Anterior cingulate cortex (tissue), 58 donors: ENCODE measurements around the gene PALLD.
A peak's percentile ranks its signal among the peaks of the same experiment; 100 is the strongest.
"Not testable (repeated sequence)": the region's sequence is repeated elsewhere in the genome, so short reads cannot be mapped to it uniquely, and the experiment has no call there.

Experiments used
- DNase-seq, 58 donors: peaks; one replicate each; lab custom pipeline; 2025; lab: John Stamatoyannopoulos, UW

The PALLD gene

GRCh38 chr4:168907119-168907698 lies 410.4 kb downstream of the PALLD start:
- no peak for DNase-seq

DNA sequence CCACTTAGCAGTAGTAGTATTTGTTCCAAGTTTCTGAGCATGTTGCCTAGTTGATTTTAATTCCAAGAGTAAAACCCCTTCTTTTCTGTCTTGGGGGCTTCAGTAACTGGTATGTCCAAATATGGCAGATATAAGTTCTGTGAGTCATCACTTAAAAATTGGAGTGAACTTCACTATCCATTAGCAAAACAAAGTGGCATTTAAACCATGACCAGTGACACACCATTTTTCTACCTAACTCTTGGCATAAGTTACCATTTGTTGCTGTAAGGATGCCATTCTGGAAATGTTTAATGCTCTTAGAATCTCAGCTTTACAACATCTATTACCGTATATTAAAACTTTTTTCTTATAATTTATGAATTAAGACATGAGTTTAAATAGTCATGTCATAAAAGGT lies 411.2 kb downstream of the PALLD start:
- no peak for DNase-seq

- no peak for DNase-seq
Observed at GRCh38 chr4:168908851-168909273, 412.0 kb downstream of the PALLD start.

- DNase-seq, result no peak
Observed at GRCh38 chr4:168914095-168914494, 417.2 kb downstream of the PALLD start.

- peak in 1 of 58 donors; percentile 10 for DNase-seq
Observed at GRCh38 chr4:168917138-168917779, 420.4 kb downstream of the PALLD start.

DNA sequence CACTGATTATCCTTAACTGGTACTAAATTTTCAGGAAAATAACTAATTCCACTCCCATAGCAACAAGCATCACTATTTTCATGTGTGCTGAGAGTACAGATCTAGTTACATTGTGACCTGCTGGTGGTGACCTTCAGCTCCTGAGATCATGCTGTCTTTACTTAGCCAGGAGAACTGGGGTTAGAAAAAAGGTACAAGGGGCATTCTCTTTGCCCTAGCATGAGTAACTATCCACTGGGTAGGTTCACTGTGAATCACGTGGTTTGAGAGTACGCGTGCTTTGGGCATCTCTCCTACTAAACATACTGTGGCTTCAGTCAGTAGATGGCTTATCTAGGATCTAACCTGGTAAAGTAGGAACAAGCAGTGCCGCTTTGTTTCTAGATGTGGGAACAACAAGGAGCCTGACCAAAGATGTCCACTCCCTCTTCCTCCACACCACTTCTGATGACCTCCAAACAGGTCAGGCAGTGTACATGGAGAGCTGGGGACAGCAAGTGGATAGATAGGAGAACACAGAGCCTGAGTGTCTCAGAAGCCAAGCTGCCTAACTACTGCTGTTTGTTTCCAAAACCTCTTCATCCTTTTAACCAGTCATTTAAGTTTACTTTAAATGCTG lies 423.0 kb downstream of the PALLD start:
- no peak for DNase-seq

DNA sequence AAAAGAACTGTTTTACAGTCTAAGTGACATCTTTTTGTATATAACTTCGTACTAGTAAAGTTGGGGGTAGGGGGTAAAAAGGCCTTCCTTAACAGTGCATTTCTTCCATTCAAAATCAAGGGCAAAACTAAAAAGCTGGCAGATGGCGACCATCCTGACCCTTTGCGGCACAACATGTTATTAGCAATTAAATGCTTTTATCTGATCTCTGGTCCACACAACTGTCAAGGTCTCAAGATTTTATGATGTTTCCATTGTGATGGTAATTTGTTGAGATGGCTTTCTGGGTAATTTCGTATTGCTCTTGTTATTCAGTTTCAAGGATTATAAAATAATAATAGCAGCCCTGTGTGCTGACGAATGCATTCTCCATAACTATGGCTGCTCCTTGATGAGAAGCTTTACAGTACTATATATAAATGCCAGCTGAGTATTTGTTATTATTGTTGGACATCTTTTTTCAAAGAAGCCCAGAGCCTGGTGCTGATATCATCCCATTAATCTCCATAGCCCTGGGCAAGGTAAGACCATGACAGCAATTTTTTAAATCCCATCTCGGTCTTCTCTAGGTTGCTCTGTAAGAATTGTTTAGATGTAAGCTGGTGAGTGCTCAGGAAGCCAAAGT lies 423.7 kb downstream of the PALLD start:
- no peak for DNase-seq

GRCh38 chr4:168923526-168924194 lies 426.8 kb downstream of the PALLD start:
- peak in 45 of 58 donors; percentile 4 to 78 (median 37) for DNase-seq

- DNase-seq, result no peak
Observed at GRCh38 chr4:168924667-168925066, 427.8 kb downstream of the PALLD start.

DNA sequence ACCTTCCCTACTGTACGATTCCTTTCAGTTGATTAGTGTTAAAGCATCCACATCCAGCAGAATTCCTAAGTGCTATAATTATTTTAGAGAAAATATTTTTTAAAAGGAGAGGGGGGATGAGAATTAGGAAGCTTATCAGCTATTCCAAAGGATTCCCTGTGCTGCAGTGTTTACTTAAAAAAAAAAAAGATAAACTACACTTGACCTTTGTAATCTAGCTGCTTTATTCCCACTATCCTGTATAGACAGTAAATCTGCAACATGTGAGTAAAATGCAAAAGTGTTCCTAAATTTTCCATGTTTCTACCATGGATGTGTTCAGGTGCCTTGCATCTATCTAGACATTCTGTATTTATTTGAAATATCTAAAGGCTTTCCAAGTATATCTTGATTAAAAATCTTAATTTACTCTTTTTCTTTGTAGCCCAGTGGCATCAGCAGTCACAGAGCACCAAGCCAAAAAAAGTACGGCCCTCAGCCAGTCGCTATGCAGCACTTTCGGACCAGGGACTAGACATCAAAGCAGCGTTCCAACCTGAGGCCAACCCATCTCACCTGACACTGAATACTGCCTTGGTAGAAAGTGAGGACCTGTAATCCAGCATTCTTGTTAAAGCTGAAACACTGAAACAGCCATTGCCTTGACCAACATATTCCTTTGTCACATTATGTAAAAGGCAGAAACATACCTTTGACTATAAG lies 429.1 kb downstream of the PALLD start:
- DNase-seq, result no peak

DNA sequence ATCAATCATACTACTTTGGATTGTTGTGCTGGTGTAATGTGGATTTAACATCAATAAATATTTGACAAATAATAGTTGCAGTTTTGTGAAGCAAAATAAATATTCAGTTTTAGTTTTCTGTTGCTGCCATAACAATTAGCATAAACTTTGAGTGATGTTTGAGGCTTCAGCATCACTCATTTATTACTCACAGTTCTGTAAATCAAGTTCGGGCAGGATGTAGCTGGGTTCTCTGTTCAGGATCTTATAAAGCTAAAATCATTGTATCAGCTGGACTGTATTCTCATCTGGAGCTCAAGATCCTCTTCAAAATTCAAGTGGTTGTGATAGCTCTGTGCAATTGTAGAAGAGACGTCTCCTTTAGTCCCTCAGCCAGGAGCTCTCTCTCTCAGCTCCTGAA lies 431.5 kb downstream of the PALLD start:
- no peak for DNase-seq

DNA sequence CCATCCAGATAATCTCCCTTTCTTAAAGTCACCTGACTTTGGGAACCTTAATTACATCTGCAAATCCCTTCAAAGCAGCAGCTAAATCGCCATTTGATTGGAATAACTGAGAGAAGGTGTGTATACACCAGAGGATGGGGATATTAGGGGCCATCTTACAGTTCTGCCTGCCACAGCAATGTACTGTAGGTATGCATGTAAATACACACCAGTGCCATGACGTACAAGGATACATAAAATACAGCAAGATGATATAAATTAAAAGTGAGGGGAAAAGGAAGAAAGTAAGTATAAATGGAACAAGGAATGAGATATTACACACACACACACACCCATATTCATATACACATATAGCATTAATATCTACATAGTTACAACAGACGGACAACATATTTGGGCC lies 432.0 kb downstream of the PALLD start:
- DNase-seq, result no peak

GRCh38 chr4:168930413-168931196 lies 433.8 kb downstream of the PALLD start:
- no peak for DNase-seq

GRCh38 chr4:168931215-168931650 lies 434.4 kb downstream of the PALLD start:
- DNase-seq, result no peak

DNA sequence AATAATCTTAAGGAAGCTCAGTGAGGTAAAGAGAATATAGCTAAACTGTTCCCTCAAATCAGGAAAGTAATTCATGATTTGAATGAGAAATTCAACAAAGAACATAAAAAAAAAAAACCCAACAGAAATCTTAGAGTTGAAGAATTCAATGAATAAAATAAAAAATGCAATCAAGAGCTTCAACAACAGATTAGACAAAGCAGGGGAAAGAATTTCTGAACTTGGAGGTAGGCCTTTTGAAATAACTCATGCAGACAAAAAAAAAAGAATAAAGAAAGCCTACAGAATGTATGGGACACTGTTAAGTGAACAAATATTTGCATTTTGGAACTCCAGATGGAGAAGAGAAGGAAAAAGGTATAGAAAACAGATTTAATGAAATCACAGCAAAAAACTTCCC lies 435.3 kb downstream of the PALLD start:
- no peak for DNase-seq

- DNase-seq, result no peak
Observed at GRCh38 chr4:168933423-168933822, 436.6 kb downstream of the PALLD start.

DNA sequence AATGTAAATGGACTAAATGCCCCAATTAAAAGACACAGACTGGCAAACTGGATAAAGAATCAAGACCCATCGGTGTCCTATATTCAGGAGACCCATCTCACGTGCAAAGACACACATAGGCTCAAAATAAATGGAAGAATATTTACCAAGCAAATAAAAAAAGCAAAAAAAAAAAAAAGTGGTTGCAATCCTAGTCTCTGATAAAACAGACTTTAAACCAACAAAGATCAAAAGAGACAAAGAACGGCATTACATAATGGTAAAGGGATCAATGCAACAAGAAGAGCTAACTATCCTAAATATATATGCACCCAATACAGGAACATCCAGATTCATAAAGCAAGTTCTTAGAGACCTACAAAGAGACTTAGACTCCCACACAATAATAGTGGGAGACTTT lies 440.6 kb downstream of the PALLD start:
- not testable (repeated sequence) for DNase-seq

DNA sequence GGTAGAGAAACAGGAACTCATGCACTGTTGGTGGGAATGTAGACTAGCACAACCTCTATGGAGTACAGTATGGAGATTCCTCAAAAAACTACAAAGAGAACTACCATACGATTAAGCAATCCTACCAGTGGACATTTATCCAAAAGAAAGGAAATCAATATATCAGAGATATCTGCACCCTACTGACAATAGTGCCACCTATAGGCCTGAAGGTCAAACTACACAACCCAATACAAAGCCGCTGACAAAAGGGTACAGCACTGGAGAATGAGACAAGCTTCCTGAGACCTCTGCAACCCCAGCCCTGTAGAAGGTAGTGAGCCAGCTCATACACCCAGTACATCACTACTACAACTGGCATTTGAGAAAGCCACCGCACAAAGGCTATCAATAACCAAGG lies 446.1 kb downstream of the PALLD start:
- no peak for DNase-seq

DNA sequence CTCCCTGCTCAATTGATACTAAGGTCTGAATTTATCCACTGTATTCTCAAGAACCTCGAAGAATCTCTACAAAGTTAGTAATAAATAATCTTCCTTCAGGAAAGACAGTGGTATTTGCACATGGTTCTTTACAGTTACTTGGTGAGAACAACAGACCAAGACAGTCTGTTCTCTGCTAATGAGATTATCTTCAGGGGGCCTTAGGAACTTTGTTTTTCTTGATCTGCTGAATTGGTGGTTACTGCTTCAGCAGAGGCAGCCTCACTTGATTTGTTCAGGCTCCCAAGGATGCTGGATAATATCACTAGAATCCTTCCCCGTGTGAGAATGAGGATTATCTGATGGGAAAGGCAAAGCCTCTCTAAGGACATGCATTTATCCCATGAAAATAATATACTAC lies 448.4 kb downstream of the PALLD start:
- DNase-seq, result no peak

DNA sequence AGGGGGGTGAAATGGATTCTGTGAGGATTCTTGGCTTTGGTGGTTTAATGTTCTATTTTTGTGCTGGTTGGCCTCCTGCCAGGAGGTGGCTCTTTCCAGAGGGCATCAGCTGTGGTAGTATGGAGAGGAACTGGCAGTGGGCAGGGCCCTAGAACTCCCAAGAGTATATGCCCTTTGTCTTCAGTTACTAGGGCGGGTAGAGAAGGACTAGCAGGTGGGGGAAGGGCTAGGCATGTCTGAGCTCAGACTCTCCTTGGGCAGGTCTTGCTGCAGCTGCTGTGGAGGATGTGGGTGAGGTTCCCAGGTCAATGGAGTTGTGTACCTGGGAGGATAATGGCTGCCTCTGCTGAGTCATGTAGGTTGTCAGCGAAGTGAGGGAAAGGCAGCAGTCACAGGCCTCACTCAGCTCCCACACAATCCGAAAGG lies 456.0 kb downstream of the PALLD start:
- DNase-seq, result not testable (repeated sequence)
